ENCODE data around the gene DNAJC16. TPM values are rescaled to one million over a fixed set of nuclear protein-coding genes. Genes with fewer than 3 reads are reported as not detected.

The DNAJC16 gene
- total and polyA plus RNA-seq, 4 experiments from 2014 or later, result 5.1 to 31.0 (median 18.9) TPM

DNA sequence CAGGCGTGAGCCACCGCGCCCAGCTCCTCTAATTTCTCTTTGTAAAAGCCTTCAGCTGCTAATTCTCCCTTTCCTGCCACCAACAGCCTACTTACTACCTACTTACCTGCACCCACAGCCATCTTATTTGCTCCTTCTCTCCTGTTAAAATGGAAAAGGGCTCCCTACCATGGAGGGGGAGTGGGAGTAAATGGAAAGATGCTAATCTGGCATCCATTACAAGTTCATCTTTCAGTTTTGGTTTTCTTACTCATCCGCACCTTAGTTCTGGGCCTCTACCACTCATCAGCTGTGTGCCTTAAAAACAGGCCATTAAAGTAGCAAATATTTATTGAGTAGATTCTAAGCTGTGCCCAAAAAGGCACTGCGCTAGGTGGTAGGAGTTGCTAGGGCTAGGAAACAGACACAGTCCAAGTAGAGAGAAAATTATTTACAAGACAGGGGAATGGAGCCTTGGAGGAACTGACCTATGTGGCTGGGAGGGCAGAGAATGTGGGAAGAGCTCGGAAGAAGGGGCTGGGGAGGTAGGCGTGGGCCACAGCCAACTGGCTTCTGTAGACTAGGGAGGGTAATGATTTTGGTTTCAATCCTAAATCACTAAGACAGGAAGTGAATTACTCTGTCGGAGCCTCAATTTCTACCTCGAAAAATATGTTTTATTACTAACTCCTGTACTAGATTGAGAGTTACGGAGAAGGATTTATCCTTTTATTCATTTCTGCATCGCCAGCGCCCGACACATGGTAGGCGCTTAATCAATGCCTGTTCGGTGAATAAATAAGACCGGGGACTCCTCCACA, 89.9 kb downstream of the DNAJC16 start:
- peak overlapping the region; percentile 68 to 93 for H3K4me3 ChIP-seq (ENCODE audit: low read length in 2 of 2)
- peak overlapping the region; percentile 92 to 94 (median 93) for H3K4me3 Mint-ChIP-seq
- H3K27me3 Mint-ChIP-seq, result no peaks in the 10 kb centered on the region

DNA sequence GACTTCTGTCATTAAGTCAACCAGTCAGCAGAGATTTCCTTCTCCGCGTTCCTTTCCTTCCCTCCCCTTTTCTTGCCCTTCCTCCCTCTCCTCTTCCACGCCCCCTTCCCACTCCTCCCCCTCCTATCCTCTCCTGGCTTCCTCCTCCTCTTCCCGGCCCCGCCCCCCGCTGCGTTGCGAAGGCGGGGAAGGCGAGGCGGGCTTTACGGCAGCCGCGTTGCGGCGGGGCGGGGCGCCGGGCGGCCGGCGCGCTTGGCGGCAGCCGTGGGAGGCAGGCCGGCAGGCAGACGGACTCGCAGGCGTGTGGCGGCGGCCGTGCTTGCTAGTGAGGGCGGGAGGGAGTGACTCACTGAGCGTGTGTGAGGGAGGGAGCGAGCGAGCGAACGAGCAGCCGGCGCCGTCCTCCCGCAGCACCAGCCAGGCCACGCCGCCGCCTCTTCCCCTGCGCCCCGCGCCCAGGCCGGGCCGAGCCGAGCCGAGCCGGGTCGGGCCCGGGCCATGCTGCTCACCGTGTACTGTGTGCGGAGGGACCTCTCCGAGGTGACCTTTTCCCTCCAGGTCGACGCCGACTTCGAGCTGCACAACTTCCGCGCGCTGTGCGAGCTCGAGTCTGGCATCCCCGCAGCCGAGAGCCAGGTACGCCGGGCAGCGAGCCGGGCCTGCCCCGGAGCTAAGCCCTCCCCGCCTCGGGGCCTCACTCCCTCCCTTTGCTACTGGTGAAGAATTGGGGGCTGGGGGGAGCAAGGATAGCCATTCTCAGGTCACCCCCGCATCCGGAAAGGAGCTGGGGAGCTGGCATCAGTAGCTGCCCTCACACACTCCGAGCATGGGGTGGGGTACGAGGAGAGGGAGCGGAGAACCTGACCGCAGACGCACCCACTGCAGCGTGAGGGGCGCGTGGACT, 90.8 kb downstream of the DNAJC16 start, which contains the start of gene DDI2:
DDI2 (plus strand) TSS at position 286 of the 904 bp plus-strand sequence; CDS start at position 499, 213 bp downstream.
- no peaks in the 10 kb centered on the region for H3K27me3 Mint-ChIP-seq
- Histone ChIP-seq H3K27me3 (ENCODE audit: insufficient read depth, low read length) (no peaks in the 10 kb centered on the region), H3K27ac (ENCODE audit: low read depth, low read length) (peak within 1 kb of the TSS; percentile 86), H3K9me3 (ENCODE audit: control insufficient read depth in 1 of 2, low read length in 2 of 2) (no peaks in the 10 kb centered on the region), H3K36me3 (ENCODE audit: insufficient read depth, low read length) (no peaks in the 10 kb centered on the region), H3K4me3 (ENCODE audit: low read length in 2 of 2) (peak within 1 kb of the TSS; percentile 68 to 93), H3K4me1 (ENCODE audit: insufficient read depth, low read length) (peaks cover 51% of the 10 kb centered on the region)
- intact Hi-C loops (cut with micrococcal nuclease), result loop anchor here (1.0 to 10.0 kb wide), 4 partner anchors 14 to 217 kb away; partner anchors contain the start of gene DNAJC16
- peak within 1 kb of the TSS; percentile 76 to 98 (median 96) for H3K27ac Mint-ChIP-seq
- peaks cover 28 to 56% (median 42%) of the 10 kb centered on the region in 4 donors for H3K4me1 Mint-ChIP-seq
- CTCF ChIA-PET (ENCODE audit: partially characterized antibody), result interaction anchor here (0.7 to 1.5 kb wide), 5 partner anchors 10 to 36 kb away, joined by 3 to 5 read pairs (median 3); no protein-coding TSS in a partner anchor
- peak; percentile 91 to 97 (median 93) for DNase-seq
- H3K9me3 Mint-ChIP-seq, result peaks cover 0 to 1% (median 0%) of the 10 kb centered on the region in 8 donors
- peaks cover 0 to 12% of the 10 kb centered on the region in 2 donors for H3K36me3 Mint-ChIP-seq
- POLR2A ChIA-PET (ENCODE audit: partially characterized antibody), result interaction anchor here (0.8 to 4.9 kb wide), 16 partner anchors 10 to 230 kb away, joined by 3 to 43 read pairs (median 5); partner anchors contain the start of genes CASP9, DNAJC16 and SPEN
- peak within 1 kb of the TSS; percentile 92 to 94 (median 93) for H3K4me3 Mint-ChIP-seq

More for the DNA sequence above, 89.9 kb downstream of the DNAJC16 start:
- no peak for DNase-seq
- Mint-ChIP-seq H3K27ac (peak overlapping the region; percentile 76 to 98 (median 96)), H3K4me1 (peaks cover 25 to 49% (median 36%) of the 10 kb centered on the region in 4 donors), H3K36me3 (peaks cover 0 to 12% of the 10 kb centered on the region in 2 donors), H3K9me3 (peaks cover 0 to 1% (median 0%) of the 10 kb centered on the region in 8 donors)
- ChIA-PET POLR2A (ENCODE audit: partially characterized antibody) (interaction anchor here (0.9 to 4.9 kb wide), 6 partner anchors 13 to 90 kb away, joined by 3 to 43 read pairs (median 16); partner anchors contain the start of genes AGMAT and DNAJC16), CTCF (ENCODE audit: partially characterized antibody) (interaction anchor here (1.0 to 1.4 kb wide), 2 partner anchors 22 to 33 kb away, joined by 3 to 4 read pairs; no protein-coding TSS in a partner anchor)
- no peaks in the 10 kb centered on the region for H3K27me3 ChIP-seq (ENCODE audit: insufficient read depth, low read length)
- H3K36me3 ChIP-seq (ENCODE audit: insufficient read depth, low read length), result no peaks in the 10 kb centered on the region
- H3K9me3 ChIP-seq (ENCODE audit: control insufficient read depth in 1 of 2, low read length in 2 of 2), result no peaks in the 10 kb centered on the region
- peaks cover 43% of the 10 kb centered on the region for H3K4me1 ChIP-seq (ENCODE audit: insufficient read depth, low read length)
- H3K27ac ChIP-seq (ENCODE audit: low read depth, low read length), result peak overlapping the region; percentile 86
- intact Hi-C loops (cut with micrococcal nuclease), result loop anchor here (1.0 to 10.0 kb wide), 4 partner anchors 13 to 218 kb away; partner anchors contain the start of gene DNAJC16

DNA sequence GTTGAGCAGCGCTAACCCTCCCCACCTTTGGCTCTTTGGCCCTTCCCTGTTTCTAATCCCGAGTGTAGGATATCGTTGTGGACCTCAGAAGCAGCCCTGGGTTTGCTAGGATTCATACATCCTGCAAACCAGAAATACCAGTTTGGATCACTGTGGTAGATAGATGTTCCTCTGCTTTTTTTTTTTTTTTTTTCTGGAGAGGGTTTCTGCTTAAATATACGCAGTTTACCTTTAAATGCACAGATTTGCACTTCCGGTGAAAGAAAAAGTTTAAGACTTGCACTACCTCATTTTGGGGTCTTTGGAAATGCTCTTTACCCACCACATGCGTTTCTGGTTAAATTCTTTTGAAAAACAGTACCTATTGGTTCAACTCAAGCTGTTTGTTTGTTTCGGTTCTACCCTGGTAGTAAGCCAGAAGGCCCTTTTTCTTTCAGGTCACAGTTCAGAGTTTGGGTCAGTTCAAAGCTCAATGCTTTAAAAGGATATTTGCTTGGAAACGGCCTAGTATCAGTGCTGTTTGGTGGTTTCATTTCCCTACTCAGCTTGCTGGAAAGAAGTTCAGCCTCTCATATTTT, 91.5 kb downstream of the DNAJC16 start:
- peaks cover 0 to 12% of the 10 kb centered on the region in 2 donors for H3K36me3 Mint-ChIP-seq
- ChIA-PET CTCF (ENCODE audit: partially characterized antibody) (interaction anchor here (0.7 to 1.5 kb wide), 6 partner anchors 9 to 35 kb away, joined by 3 to 5 read pairs (median 3); no protein-coding TSS in a partner anchor), POLR2A (ENCODE audit: partially characterized antibody) (interaction anchor here (0.8 to 4.9 kb wide), 15 partner anchors 9 to 229 kb away, joined by 3 to 43 read pairs (median 5); partner anchors contain the start of genes CASP9, DNAJC16 and SPEN)
- Histone ChIP-seq H3K27ac (ENCODE audit: low read depth, low read length) (peak overlapping the region; percentile 86), H3K27me3 (ENCODE audit: insufficient read depth, low read length) (no peaks in the 10 kb centered on the region), H3K36me3 (ENCODE audit: insufficient read depth, low read length) (no peaks in the 10 kb centered on the region), H3K4me3 (ENCODE audit: low read length in 2 of 2) (peak overlapping the region; percentile 68 to 93), H3K9me3 (ENCODE audit: control insufficient read depth in 1 of 2, low read length in 2 of 2) (no peaks in the 10 kb centered on the region), H3K4me1 (ENCODE audit: insufficient read depth, low read length) (peaks cover 57% of the 10 kb centered on the region)
- no peaks in the 10 kb centered on the region for H3K27me3 Mint-ChIP-seq
- H3K9me3 Mint-ChIP-seq, result peaks cover 0 to 1% (median 0%) of the 10 kb centered on the region in 8 donors
- intact Hi-C loops (cut with micrococcal nuclease), result loop anchor here (10.0 kb wide), 1 partner anchor 217 kb away; no protein-coding TSS in a partner anchor
- peak in 1 of 5 donors; percentile 13 for DNase-seq
- peaks cover 34 to 63% (median 48%) of the 10 kb centered on the region in 4 donors for H3K4me1 Mint-ChIP-seq
- H3K27ac Mint-ChIP-seq, result peak overlapping the region; percentile 76 to 98 (median 96)
- peak overlapping the region; percentile 92 to 94 (median 92) for H3K4me3 Mint-ChIP-seq

DNA sequence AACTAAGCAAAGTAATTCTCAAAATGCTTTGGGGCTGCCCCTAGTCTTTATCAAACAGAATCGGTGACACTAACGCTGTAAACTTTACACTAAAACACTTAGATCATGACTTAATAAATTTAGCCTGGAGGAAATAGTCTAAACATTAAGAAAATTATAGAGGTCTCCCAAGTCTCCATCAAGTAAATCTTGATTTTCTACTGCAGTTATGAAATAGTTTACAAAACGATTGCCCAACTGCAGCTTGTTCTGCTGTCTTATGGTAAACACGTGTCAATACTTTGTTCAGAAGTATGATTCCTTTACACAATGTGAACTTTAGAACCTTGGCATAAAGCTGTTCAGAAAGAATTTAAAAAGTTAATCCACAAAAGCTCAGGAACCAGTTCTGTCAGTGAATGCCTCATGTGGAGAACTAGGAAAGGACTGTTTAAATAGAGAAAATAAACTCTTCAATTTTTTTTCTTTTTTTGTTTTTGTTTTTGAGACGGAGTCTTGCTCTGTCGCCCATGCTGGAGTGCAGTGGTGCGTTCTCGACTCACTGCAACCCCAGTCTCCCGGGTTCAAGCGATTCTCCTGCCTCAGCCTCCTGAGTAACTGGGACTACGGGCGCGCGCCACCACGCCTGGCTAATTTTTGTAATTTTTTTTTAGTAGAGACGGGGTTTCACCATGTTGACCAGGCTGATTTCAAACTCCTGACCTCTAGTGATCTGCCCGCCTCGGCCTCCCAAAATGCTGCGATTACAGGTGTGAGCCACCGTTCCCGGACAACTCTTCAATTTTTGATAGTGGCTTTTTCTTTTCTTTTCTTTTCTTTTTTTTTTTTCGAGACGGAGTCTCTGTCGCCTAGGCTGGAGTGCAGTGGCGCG, 92.2 kb downstream of the DNAJC16 start:
- Mint-ChIP-seq H3K27ac (peak overlapping the region; percentile 76 to 98 (median 96)), H3K27me3 (no peaks in the 10 kb centered on the region), H3K4me1 (peaks cover 34 to 63% (median 48%) of the 10 kb centered on the region in 4 donors), H3K36me3 (peaks cover 0 to 12% of the 10 kb centered on the region in 2 donors), H3K9me3 (peaks cover 0 to 1% (median 0%) of the 10 kb centered on the region in 8 donors), H3K4me3 (peak overlapping the region; percentile 92 to 94 (median 92))
- Histone ChIP-seq H3K27me3 (ENCODE audit: insufficient read depth, low read length) (no peaks in the 10 kb centered on the region), H3K4me3 (ENCODE audit: low read length in 2 of 2) (peak overlapping the region; percentile 68 to 93), H3K9me3 (ENCODE audit: control insufficient read depth in 1 of 2, low read length in 2 of 2) (no peaks in the 10 kb centered on the region), H3K36me3 (ENCODE audit: insufficient read depth, low read length) (no peaks in the 10 kb centered on the region), H3K27ac (ENCODE audit: low read depth, low read length) (peak overlapping the region; percentile 86), H3K4me1 (ENCODE audit: insufficient read depth, low read length) (peaks cover 58% of the 10 kb centered on the region)
- CTCF ChIA-PET (ENCODE audit: partially characterized antibody), result interaction anchor here (0.7 to 1.5 kb wide), 3 partner anchors 15 to 35 kb away, joined by 3 to 5 read pairs (median 3); no protein-coding TSS in a partner anchor
- POLR2A ChIA-PET (ENCODE audit: partially characterized antibody), result interaction anchor here (1.1 to 4.9 kb wide), 9 partner anchors 12 to 95 kb away, joined by 3 to 43 read pairs (median 6); partner anchors contain the start of genes CASP9 and DNAJC16
- DNase-seq, result no peak
- intact Hi-C loops (cut with micrococcal nuclease), result loop anchor here (10.0 kb wide), 1 partner anchor 216 kb away; no protein-coding TSS in a partner anchor

DNA sequence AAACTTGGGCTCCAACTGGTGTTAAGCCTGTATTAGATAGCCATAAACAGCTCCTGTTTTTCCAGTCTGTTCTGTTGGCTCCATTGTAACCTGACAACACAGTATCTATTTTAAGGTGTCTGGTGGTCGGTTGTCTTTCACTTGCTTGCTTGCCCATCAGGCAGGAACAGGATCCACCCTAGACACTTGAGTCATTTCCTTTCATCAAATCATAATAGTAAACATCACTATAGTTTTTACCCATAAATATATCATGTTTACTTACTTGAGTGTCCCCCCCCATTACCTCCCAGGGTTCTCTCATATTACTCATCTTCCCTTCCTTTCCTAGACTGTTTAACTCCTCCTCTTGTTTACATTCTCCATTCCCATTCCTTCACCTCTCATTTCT, 93.5 kb downstream of the DNAJC16 start:
- H3K4me1 ChIP-seq (ENCODE audit: insufficient read depth, low read length), result peaks cover 67% of the 10 kb centered on the region

More for the DNA sequence above, 93.5 kb downstream of the DNAJC16 start:
- DNase-seq, result peak in 3 of 5 donors; percentile 12 to 57 (median 26)
- ChIA-PET POLR2A (ENCODE audit: partially characterized antibody) (interaction anchor here (0.6 to 4.9 kb wide), 4 partner anchors 17 to 96 kb away, joined by 3 to 34 read pairs (median 4); partner anchors contain the start of gene CASP9), CTCF (ENCODE audit: partially characterized antibody) (no interaction called here)
- Mint-ChIP-seq H3K27me3 (no peaks in the 10 kb centered on the region), H3K9me3 (no peaks in the 10 kb centered on the region), H3K4me3 (peak overlapping the region; percentile 18 to 81 (median 54)), H3K4me1 (peaks cover 39 to 72% (median 56%) of the 10 kb centered on the region in 4 donors), H3K36me3 (peaks cover 2 to 14% of the 10 kb centered on the region in 2 donors), H3K27ac (peak overlapping the region in 6 of 7 donors; percentile 65 to 96 (median 79))
- Histone ChIP-seq H3K36me3 (ENCODE audit: insufficient read depth, low read length) (no peaks in the 10 kb centered on the region), H3K4me3 (ENCODE audit: low read length in 2 of 2) (no peak overlapping the region), H3K27ac (ENCODE audit: low read depth, low read length) (peak overlapping the region; percentile 22), H3K9me3 (ENCODE audit: control insufficient read depth in 1 of 2, low read length in 2 of 2) (no peaks in the 10 kb centered on the region), H3K27me3 (ENCODE audit: insufficient read depth, low read length) (no peaks in the 10 kb centered on the region)
- intact Hi-C loops (cut with micrococcal nuclease), result no loop called here
